ENCODE results near the gene AIRE.

DNA sequence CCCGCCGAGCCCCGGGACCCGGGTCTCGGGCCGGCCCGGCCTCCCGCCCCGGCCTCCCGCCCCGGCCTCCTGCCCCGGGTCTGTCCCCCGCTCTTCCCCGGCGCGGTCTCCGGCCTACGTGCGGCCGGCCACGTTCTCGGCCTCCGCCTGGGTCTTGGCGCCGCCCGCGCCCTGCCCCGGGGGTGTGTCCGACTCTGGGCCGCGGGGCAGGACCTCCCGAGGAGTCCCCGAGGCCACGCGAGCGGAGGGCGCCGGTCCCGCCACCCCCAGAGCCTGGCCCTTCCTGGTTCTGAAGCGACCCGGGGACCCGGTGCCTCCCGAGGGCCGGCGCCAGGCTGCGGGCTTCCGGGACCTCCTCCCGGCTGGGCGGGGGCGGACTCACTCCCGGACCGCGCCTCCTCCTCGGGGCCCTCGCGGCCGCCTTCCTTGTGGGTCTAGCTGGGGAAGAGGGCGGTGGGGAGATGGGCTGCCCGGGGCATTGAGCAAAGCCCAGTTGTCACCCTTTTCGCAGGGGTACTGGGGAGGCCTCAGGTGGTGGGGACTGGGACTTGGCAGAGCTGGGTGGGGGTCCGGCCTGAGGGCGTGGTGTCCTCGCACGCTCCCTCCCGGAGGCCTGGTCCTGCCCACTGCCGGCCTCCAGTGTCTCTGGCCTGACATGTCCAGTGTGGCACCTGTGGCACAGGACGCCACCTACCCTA is 14.7 kb downstream of the AIRE start:
- TF ChIP-seq EZH2 (IDR thresholded peaks at IDR 0.05; ENCODE audit: low read length, missing control alignments): no peak
- TF ChIP-seq, protein P1, sequence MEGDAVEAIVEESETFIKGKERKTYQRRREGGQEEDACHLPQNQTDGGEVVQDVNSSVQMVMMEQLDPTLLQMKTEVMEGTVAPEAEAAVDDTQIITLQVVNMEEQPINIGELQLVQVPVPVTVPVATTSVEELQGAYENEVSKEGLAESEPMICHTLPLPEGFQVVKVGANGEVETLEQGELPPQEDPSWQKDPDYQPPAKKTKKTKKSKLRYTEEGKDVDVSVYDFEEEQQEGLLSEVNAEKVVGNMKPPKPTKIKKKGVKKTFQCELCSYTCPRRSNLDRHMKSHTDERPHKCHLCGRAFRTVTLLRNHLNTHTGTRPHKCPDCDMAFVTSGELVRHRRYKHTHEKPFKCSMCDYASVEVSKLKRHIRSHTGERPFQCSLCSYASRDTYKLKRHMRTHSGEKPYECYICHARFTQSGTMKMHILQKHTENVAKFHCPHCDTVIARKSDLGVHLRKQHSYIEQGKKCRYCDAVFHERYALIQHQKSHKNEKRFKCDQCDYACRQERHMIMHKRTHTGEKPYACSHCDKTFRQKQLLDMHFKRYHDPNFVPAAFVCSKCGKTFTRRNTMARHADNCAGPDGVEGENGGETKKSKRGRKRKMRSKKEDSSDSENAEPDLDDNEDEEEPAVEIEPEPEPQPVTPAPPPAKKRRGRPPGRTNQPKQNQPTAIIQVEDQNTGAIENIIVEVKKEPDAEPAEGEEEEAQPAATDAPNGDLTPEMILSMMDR (conservative IDR thresholded peaks at IDR 0.05 in 1 of 2, IDR thresholded peaks at IDR 0.05 in 1 of 2; ENCODE audit: low read depth in 1 of 2, low read length in 2 of 2): no peak

All from fibroblast of lung (primary cell).